Right renal pelvis (tissue), 4 donors: ENCODE results near the gene PPARA. TPM values are rescaled to one million over a fixed set of nuclear protein-coding genes. Genes with fewer than 3 reads are reported as not detected.

Experiments used
- DNase-seq, 4 donors: peaks; one replicate each; pipeline ENCODE4 v3.0.0-alpha.2; 2013; ENCODE audit warnings: low read depth in 4 of 4, low spot score in 3 of 4, missing footprints in 1 of 4
- polyA plus RNA-seq, 4 donors: library from polyadenylated mRNA; unstranded; fragments of 120-200 nt; gene quantifications; one replicate each; pipeline ENCODE4 v1.2.1, GENCODE V29; 2013; ENCODE audit not compliant: insufficient read length in 4 of 4

Gene PPARA
- polyA plus RNA-seq, 4 donors, result 25.7 to 31.6 (median 26.5) TPM

DNA sequence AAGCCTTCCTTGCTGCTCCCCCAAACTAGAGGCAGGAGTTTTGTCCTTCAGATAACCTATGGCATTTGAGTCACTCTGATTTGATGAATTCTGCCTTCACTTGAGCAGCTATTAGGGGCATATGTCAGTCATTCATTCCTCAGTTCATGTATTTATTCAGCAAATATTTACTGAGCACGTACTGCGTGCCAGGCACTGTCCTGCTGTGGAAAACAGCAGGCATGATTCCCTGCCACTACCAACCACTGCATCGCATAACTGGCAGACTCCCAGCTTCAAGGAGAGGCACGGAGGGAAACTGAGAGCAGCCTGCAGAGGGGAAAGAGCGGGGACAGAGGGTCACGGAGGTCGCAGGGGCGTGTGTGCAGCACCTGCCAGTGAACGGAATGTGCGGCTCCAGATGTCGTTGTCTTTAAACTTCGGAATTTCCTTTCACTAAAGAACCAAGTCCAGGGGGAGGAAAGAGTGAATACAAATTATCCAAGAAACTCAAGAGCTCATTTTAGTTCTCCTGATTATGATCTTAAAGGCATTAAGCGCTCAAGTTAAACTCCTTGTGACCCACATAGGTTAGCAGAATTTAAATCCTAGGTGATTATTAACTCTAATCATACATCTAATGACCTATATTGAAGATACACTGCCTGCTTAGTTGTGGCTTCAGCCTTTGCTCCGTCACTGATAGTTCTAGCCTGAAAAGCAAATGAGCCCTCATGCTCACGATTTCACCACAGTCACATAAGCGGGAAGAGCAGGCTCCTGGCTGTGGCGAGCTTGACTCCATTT lies 12.6 kb downstream of the PPARA start:
- no peak for DNase-seq

DNA sequence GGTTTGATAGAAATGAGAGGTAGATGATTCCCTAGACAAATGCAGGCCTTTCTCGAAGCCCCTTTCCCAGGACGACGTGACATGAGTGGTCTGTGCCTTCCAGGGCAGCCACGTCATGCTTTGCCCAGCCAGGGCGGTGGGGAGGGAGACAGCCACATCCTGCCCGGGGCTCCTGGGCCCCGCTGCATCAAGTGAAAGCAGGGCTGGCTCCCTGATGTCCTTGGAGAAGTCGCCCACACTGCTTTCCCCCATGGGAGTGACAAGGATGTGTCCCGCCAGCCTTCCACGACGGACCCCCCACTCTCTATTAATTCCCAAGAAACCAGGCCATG lies 13.2 kb downstream of the PPARA start:
- DNase-seq, result no peak

DNA sequence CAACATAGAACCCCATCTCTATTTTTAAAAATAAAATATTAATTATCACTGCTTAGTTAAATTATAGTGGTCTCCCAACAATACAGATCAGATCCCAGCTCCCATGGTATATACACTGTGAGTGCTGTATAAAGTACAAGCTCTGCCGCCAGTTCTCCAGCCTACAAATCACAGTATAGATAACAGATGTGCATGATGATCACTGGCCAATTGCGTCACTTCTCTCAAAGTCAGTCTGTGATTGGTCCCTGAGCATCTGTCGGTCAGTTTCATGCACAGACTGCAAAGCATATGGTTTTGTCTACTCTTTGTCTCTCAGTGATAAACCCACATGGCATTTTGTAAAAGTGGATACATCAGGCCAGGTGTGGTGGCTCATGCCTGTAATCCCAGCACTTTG lies 15.7 kb downstream of the PPARA start:
- no peak for DNase-seq

DNA sequence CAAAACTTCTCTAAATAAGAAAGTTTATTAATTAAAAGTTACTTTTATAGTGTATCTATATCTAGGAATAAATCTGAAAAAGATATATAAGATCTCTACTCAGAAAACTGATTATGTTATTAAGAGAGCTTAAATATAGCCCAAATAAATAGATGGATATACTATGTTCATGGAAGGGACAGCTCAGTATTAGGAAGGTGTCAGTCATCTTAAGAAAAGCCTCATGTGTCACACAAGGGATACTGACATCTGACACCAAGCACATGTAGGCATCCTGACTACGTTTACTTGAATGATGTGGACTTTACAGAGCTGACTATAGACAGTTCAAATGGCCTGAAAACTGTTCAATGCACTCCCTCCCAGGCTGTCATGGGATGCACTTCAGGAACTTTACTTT lies 19.3 kb downstream of the PPARA start:
- DNase-seq, result no peak

- DNase-seq, result no peak
These were observed 21.6 kb downstream of the PPARA start for GRCh38 chr22:46171940-46172339.

- no peak for DNase-seq
These were observed 22.3 kb downstream of the PPARA start for GRCh38 chr22:46172522-46173110.

DNA sequence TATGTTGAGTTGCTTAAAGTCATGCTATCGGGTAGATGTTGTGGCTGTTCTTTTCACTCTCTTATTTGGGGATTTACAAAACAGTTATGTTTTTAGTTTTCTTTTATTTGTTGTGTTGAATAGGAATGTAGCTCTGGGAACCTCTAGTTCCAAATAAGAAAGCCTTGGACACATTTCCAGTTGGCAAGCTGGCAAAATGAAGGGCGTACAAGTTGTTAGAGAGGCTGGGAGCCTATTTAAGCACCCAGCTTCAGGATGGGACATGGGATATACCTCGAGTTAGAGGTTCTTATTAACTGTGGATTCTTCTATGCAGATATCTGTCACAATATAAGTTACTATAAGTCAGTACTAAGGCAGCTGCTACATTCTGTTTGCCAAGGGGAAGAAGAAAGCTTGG lies 22.8 kb downstream of the PPARA start:
- DNase-seq, result no peak

GRCh38 chr22:46175631-46176030 lies 25.3 kb downstream of the PPARA start:
- no peak for DNase-seq

DNA sequence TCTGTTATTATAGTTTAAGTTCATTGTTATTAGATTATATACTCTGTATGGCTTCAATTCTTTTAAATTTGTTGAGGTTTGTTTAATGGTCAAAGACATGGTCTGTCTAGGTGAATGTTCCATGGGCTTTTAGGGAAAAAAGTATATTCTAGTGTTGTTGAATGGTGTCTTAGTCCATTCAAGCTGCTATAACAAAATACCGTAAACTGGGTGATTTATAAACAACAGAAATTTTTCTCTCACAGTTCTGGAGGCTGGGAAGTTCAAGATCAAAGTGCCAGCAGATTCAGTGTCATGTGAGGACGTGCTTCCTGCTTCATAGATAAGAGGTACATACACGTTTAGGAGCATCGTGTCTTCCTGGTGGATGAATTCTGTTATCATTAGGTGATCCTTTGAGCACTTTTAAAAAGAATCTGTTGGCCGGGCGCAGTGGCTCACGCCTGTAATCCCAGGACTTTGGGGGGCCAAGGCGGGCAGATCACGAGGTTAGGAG lies 26.2 kb downstream of the PPARA start:
- no peak for DNase-seq

DNA sequence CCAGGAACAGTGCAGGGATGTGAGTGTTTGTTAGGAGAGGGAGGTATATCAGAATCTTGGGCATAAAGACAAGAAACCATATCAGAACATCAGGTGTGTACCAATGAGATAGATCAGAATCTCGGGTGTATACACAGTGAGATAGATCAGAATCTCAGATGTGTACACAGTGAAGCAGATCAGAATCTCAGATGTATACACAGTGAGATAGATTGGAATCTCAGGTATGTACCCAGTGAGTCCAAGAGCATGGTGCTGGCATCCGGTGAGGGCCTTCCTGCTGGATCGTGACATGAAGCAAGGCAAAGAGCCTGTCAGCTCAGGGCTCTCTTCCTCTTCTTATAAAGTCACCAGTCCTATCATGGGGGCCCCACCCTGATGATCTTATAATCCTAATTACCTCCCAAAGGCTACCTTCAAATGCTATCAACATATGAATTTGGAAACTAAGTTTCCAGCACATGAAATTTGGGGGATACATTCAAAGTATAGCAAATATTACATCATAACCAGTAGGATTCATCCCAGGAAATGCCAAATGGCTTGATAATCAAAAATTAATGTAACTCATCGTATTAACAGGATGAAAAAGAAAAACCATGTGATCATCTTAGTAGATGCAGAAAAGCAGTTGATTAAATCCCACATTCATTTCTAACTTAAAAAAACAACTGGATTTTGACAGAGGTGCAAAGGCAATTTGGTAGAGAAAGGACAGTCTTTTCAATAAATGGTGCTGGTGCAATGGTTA lies 28.6 kb downstream of the PPARA start:
- DNase-seq, result no peak

- DNase-seq, result no peak
These were observed 29.4 kb downstream of the PPARA start for GRCh38 chr22:46179748-46180147.

DNA sequence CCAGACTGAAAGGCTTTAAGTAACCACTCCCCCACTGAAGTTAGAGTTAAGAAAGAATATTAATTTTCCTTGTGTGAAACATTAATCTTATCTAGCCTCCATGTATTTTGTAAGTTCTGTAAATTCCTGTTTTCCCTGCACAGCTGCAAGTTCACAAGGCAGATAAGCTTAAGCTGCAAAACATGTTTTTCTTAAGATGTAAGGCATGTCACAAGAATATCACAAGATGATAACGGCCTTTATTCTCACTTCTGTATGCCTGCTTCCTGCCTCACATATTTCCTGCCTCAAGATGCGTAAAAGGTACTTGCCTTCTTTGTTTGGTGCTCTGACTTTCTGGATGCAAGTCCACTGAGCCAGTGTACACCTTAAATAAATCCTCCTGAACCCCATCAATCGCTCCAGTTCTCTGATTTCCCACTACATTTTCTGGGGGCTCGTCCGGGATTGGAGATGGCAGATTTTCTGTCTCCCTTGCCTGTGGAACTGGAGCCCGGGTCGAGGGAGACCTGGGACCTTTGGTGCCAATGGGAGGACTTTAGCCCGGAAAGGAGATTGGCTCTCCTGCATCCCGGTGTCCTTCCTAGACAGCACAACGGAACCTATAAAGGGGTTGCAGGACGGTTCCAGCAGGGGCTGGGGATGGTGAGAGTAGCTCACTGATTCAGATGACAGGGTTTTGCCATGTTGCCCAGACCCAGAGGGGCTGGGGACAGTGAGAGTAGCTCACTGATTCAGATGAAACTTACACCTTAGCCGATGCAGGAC lies 30.2 kb downstream of the PPARA start:
- no peak for DNase-seq

- DNase-seq, result no peak
These were observed 33.4 kb downstream of the PPARA start for GRCh38 chr22:46183733-46184132.

GRCh38 chr22:46185283-46185682 lies 35.0 kb downstream of the PPARA start:
- no peak for DNase-seq

GRCh38 chr22:46187862-46188261 lies 37.5 kb downstream of the PPARA start:
- DNase-seq, result no peak

- no peak for DNase-seq
These were observed 42.1 kb downstream of the PPARA start for GRCh38 chr22:46192210-46192993.

DNA sequence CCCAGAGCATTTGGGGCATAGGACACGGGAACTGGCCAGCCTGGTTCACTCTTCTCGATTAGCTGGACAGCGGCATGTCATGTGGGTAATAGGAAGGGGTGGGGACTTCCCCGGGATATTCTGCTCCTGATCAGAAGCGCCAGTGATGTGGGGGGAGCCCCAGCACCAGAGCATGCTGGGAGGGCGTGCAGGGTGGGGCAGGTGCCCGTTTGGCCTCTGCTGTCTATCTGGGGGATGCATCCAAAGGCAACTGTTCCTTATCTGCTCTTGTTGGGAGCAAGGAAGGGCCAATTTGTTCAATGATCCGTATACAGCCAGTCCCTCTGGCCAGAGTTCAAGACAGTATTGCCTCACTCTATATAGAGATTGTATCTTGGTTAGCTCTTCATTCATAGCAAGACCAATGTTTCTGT lies 43.6 kb downstream of the PPARA start:
- no peak for DNase-seq

GRCh38 chr22:46195487-46196165 lies 45.3 kb downstream of the PPARA start:
- DNase-seq, result no peak

- DNase-seq, result no peak
These were observed 46.0 kb downstream of the PPARA start for GRCh38 chr22:46196278-46196677.

- DNase-seq, result no peak
These were observed 47.9 kb downstream of the PPARA start for GRCh38 chr22:46198274-46198673.
